Esophagus (tissue), 2 donors: ENCODE measurements around the gene CTSD. TPM values are rescaled to one million over a fixed set of nuclear protein-coding genes. Genes with fewer than 3 reads are reported as not detected.

Source experiments
- H3K27ac ChIP-seq, 2 donors: one replicate each; pipeline ENCODE4 v1.5.1; 2013; ENCODE audit warnings: low read depth in 2 of 2, mild to moderate bottlenecking in 2 of 2, inconsistent platforms in 1 of 2, low read length in 1 of 2, moderate library complexity in 1 of 2
- H3K27me3 ChIP-seq, 2 donors: one replicate each; pipeline ENCODE4 v1.6.1; 2013; ENCODE audit warnings: low read length in 2 of 2, control low read depth in 1 of 2, mild to moderate bottlenecking in 1 of 2; ENCODE audit not compliant: insufficient read depth in 2 of 2, control insufficient read depth in 1 of 2
- H3K36me3 ChIP-seq, 2 donors: one replicate each; pipeline ENCODE4 v1.6.1; 2013; ENCODE audit warnings: low read length in 1 of 2; ENCODE audit not compliant: control insufficient read depth in 2 of 2, insufficient read depth in 2 of 2
- H3K4me1 ChIP-seq, 2 donors: one replicate each; pipeline ENCODE4 v1.6.1; 2013; ENCODE audit warnings: low read length in 1 of 2; ENCODE audit not compliant: control insufficient read depth in 2 of 2, insufficient read depth in 2 of 2
- H3K4me3 ChIP-seq, 2 donors: one replicate each; pipeline ENCODE4 v1.5.1; 2013; ENCODE audit warnings: low read length in 2 of 2, mild to moderate bottlenecking in 2 of 2, low read depth in 1 of 2, moderate library complexity in 1 of 2
- H3K9me3 ChIP-seq, 2 donors: one replicate each; pipeline ENCODE4 v1.6.1; 2013; ENCODE audit warnings: mild to moderate bottlenecking in 2 of 2, low read depth in 1 of 2, low read length in 1 of 2, moderate library complexity in 1 of 2; ENCODE audit not compliant: control insufficient read depth in 2 of 2, insufficient read depth in 1 of 2
- WGBS, 2 donors: extraction: QIAGEN DNeasy Blood & Tissue Kit; methylation state at CpG; one replicate each; pipeline ENCODE4 v1.1.7; 2013; 5-methylcytosine and 5-hydroxymethylcytosine counted together
- polyA plus RNA-seq, 2 donors: library from polyadenylated mRNA; stranded (reverse); fragments of 200-250 nt; gene quantifications; one replicate each; pipeline ENCODE4 v1.2.3, GENCODE V29; 2013
- donor health status: healthy with polysubstance abuse.
- donor health status: Bipolar disorder and iron deficiency.

CTSD gene
- polyA plus RNA-seq, 2 donors = 273 to 284 TPM

GRCh38 chr11:1719781-1720180 is 43.9 kb downstream of the CTSD start:
- Histone ChIP-seq H3K27ac (no peak overlapping the region), H3K4me3 (no peak overlapping the region), H3K9me3 (no peaks in the 10 kb centered on the region), H3K36me3 (no peaks in the 10 kb centered on the region), H3K4me1 (no peaks in the 10 kb centered on the region), H3K27me3 (peaks cover 0 to 2% of the 10 kb centered on the region in 2 donors)
- 79 to 81% methylated on average over 8 of the region's 8 CpGs for WGBS, 2 donors

GRCh38 chr11:1718326-1718725 is 45.4 kb downstream of the CTSD start:
- WGBS, 2 donors = 92 to 93% methylated on average over 15 of the region's 15 CpGs
- no peak overlapping the region for H3K4me3 ChIP-seq
- peaks cover 0 to 2% of the 10 kb centered on the region in 2 donors for H3K27me3 ChIP-seq
- H3K9me3 ChIP-seq = no peaks in the 10 kb centered on the region
- no peaks in the 10 kb centered on the region for H3K36me3 ChIP-seq
- no peak overlapping the region for H3K27ac ChIP-seq
- no peaks in the 10 kb centered on the region for H3K4me1 ChIP-seq

DNA sequence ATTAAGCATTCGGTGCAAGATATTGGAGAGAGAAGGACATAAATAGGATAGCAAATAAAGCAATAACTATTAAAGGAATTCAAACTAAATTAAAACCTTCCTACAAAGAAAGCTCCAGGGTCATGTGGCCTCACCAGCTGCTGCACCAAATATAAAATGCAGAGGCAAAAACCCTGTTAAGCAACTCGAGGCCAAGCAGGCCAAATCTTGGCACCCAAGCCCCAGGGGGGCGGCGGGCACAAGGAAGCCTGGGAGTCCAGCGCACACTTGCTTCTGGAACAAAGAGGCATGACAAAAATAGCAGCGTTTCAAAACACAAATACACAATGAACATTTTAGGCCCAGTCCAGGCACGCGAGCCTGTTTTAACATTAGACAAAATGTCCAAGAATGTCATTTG is 46.0 kb downstream of the CTSD start:
- 60 to 71% methylated on average over 8 of the region's 8 CpGs for WGBS, 2 donors

GRCh38 chr11:1714908-1715885 is 48.5 kb downstream of the CTSD start:
- no peaks in the 10 kb centered on the region for H3K4me1 ChIP-seq
- WGBS, 2 donors = 79 to 82% methylated on average over 24 of the region's 24 CpGs
- no peaks in the 10 kb centered on the region for H3K9me3 ChIP-seq
- no peaks in the 10 kb centered on the region for H3K27me3 ChIP-seq
- H3K36me3 ChIP-seq = no peaks in the 10 kb centered on the region
- H3K4me3 ChIP-seq = no peak overlapping the region
- H3K27ac ChIP-seq = no peak overlapping the region

More for the DNA sequence above, 46.0 kb downstream of the CTSD start:
- Histone ChIP-seq H3K36me3 (no peaks in the 10 kb centered on the region), H3K27ac (no peak overlapping the region), H3K27me3 (peaks cover 0 to 2% of the 10 kb centered on the region in 2 donors), H3K4me3 (no peak overlapping the region), H3K4me1 (no peaks in the 10 kb centered on the region), H3K9me3 (no peaks in the 10 kb centered on the region)

- H3K4me3 ChIP-seq = no peak overlapping the region
- 81 to 91% methylated on average over 10 of the region's 10 CpGs for WGBS, 2 donors
- no peaks in the 10 kb centered on the region for H3K27me3 ChIP-seq
- H3K9me3 ChIP-seq = no peaks in the 10 kb centered on the region
- no peak overlapping the region for H3K27ac ChIP-seq
- H3K4me1 ChIP-seq = peaks cover 0 to 2% of the 10 kb centered on the region in 2 donors
- no peaks in the 10 kb centered on the region for H3K36me3 ChIP-seq
These were observed 55.0 kb downstream of the CTSD start for GRCh38 chr11:1708716-1709115.

GRCh38 chr11:1707751-1708150 is 56.0 kb downstream of the CTSD start:
- 28 to 37% methylated on average over 4 of the region's 4 CpGs for WGBS, 2 donors

GRCh38 chr11:1706634-1707400 is 56.9 kb downstream of the CTSD start:
- no peaks in the 10 kb centered on the region for H3K9me3 ChIP-seq
- H3K4me3 ChIP-seq = no peak overlapping the region
- H3K36me3 ChIP-seq = no peaks in the 10 kb centered on the region
- WGBS, 2 donors = 79 to 83% methylated on average over 17 of the region's 17 CpGs
- no peak overlapping the region for H3K27ac ChIP-seq
- H3K27me3 ChIP-seq = no peaks in the 10 kb centered on the region
- H3K4me1 ChIP-seq = peaks cover 0 to 2% of the 10 kb centered on the region in 2 donors

More at GRCh38 chr11:1707751-1708150, 56.0 kb downstream of the CTSD start:
- Histone ChIP-seq H3K9me3 (no peaks in the 10 kb centered on the region), H3K4me3 (no peak overlapping the region), H3K4me1 (peaks cover 0 to 2% of the 10 kb centered on the region in 2 donors), H3K36me3 (no peaks in the 10 kb centered on the region), H3K27ac (no peak overlapping the region), H3K27me3 (no peaks in the 10 kb centered on the region)

DNA sequence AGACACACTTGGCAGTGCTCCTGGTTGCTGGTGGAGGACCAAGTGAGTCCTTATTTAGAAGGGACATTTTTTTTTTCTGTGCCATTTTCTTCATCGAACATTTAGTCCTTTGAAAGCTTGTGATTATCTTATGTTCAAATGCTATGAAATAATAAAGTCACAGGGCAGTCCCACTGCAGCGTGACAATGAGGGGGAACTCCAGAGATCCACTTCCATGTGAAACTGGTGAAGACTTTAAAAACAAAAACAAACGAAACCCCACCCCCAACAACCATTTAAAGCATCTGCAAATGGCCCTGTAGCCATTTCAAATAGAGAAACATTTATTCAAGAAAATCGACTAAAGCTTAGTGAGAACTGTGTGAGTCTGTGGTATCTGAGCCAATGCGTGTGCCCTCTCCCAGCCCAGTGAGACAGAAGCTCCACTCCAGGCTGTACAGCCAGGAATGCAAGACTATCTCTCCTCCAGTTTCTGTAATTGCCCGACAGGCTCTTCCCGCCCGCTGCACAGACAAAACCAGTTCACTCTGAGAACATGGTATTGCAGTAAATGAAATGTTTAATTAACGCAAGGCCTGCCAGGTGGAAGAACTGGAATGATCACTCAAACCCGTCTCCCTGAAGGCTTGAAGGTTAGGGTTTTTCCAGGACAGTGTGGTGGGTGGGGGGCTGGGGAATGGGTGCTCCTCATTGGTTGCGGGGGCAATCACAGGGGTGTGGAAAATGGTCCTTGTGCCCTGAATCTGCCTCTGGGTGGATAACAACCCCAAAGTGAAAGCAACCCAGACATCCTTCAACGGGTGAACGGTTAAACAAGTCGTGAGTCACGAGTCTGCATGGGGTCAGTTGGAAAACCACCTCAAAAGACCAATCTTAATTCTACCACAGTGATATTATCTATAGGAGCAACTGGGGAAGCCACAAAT is 58.3 kb downstream of the CTSD start:
- Histone ChIP-seq H3K27ac (peak overlapping the region; percentile 63 to 82), H3K27me3 (no peaks in the 10 kb centered on the region), H3K9me3 (no peaks in the 10 kb centered on the region), H3K36me3 (no peaks in the 10 kb centered on the region), H3K4me1 (peaks cover 0 to 2% of the 10 kb centered on the region in 2 donors), H3K4me3 (no peak overlapping the region)
- WGBS, 2 donors = 43 to 48% methylated on average over 15 of the region's 15 CpGs

DNA sequence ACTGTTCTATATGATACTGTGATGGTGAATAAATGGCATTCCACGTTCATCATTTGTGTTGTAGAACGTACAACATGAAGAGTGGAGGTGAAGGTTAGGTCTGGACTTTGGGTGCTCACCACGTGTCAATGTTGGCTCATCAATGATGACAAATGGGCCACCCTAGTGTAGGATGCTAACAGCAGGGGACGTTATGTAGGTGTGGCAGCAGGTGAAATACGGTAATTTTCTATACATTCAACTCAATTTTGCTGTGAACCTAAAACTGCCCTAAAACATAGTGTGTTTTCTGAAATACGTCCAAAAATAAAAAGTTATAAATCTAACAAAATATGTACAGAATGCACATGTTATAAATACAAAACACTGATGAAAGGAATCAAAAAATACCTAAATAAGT is 60.6 kb downstream of the CTSD start:
- H3K27me3 ChIP-seq = no peaks in the 10 kb centered on the region
- H3K9me3 ChIP-seq = no peaks in the 10 kb centered on the region
- no peaks in the 10 kb centered on the region for H3K36me3 ChIP-seq
- no peak overlapping the region for H3K4me3 ChIP-seq
- 88 to 90% methylated on average over 6 of the region's 6 CpGs for WGBS, 2 donors
- no peak overlapping the region for H3K27ac ChIP-seq
- peaks cover 0 to 2% of the 10 kb centered on the region in 2 donors for H3K4me1 ChIP-seq
